Chondrocyte (in vitro differentiated cells): ENCODE data around the gene PPP1CC. TPM values are rescaled to one million over a fixed set of nuclear protein-coding genes. Genes with fewer than 3 reads are reported as not detected.
A peak's percentile ranks its signal among the peaks of the same experiment; 100 is the strongest.

Source experiments
- DNase-seq: peaks from one replicate; pipeline ENCODE4 v3.0.0; 2021; ENCODE audit warnings: mixed read lengths, low spot score
- H3K27ac Mint-ChIP-seq: one replicate; pipeline ENCODE4 v1.8.0; 2021; ENCODE audit warnings: mild to moderate bottlenecking, moderate library complexity, mixed read lengths; ENCODE audit not compliant: unreplicated experiment
- H3K27me3 Mint-ChIP-seq: 2 replicates; pipeline ENCODE4 v1.8.0; 2021; ENCODE audit warnings: low read depth, mixed read lengths
- H3K36me3 Mint-ChIP-seq: 2 replicates; pipeline ENCODE4 v1.8.0; 2021; ENCODE audit warnings: low read depth, mixed read lengths
- H3K4me1 Mint-ChIP-seq: 2 replicates; pipeline ENCODE4 v1.8.0; 2021; ENCODE audit warnings: low read depth, mild to moderate bottlenecking, mixed read lengths
- H3K4me3 Mint-ChIP-seq: one replicate; pipeline ENCODE4 v1.8.0; 2021; ENCODE audit warnings: mild to moderate bottlenecking, moderate library complexity, mixed read lengths; ENCODE audit not compliant: unreplicated experiment
- H3K9me3 Mint-ChIP-seq: 2 replicates; pipeline ENCODE4 v1.8.0; 2021; ENCODE audit warnings: low read depth, mixed read lengths
- total RNA-seq: library from RNA; stranded (reverse); gene quantifications from 3 replicates; pipeline ENCODE4 v1.2.1, GENCODE V29; 2021
- TF ChIP-seq, protein P1 (sequence below): fragments of 200-600 bp; sonication (generic); IDR thresholded peaks from 2 replicates; pipeline ENCODE4 v1.5.0; 2021; ENCODE audit warnings: antibody characterized with exemption, mild to moderate bottlenecking, moderate library complexity

The PPP1CC gene
- total RNA-seq, 1 donor from 2014 or later, result 82.5 TPM

DNA sequence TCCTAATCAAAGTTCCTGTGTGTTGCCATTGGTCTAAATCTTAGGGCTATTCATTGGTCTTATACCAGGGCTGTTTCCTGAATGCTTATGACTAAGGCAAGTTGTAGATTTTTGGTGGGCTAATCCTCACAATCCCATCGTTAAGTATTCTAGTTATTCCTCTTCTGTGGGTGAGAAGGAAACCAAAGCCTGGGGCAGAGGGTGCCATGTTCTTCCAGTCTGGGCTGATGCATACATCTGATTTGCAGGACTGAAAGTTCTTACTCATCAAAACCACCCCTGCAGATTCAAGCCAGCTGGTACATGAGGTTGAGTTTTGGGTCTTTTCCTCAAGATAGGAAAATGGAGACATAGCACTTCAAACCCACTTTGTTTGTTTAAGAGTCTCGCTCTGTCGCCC, 25.7 kb downstream of the PPP1CC start:
- H3K27ac Mint-ChIP-seq, result no peak overlapping the region
- H3K4me3 Mint-ChIP-seq, result no peak overlapping the region
- H3K36me3 Mint-ChIP-seq, result peaks cover 28% of the 10 kb centered on the region

DNA sequence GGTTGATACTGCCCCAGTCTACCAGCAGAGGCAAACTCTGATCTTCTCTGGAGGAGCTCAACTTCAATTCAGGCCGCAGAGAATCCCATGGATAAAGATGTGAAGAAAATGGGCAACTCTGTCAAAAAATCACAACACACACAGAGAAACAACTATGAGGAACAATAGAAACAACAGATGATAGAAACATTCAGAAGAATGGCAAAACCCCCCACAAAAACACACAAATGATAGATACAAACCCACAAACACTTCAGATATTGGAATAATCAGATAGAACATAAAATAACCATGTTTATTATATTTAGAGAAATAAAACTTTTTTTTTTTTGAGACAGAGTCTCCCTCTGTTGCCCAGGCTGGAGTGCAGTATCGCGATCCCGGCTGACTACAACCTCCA, 33.8 kb downstream of the PPP1CC start:
- Mint-ChIP-seq H3K4me1 (no peaks in the 10 kb centered on the region), H3K27me3 (no peaks in the 10 kb centered on the region), H3K27ac (no peak overlapping the region), H3K36me3 (peaks cover 4% of the 10 kb centered on the region), H3K9me3 (no peaks in the 10 kb centered on the region), H3K4me3 (no peak overlapping the region)
- no peak for DNase-seq
- TF ChIP-seq, protein P1, sequence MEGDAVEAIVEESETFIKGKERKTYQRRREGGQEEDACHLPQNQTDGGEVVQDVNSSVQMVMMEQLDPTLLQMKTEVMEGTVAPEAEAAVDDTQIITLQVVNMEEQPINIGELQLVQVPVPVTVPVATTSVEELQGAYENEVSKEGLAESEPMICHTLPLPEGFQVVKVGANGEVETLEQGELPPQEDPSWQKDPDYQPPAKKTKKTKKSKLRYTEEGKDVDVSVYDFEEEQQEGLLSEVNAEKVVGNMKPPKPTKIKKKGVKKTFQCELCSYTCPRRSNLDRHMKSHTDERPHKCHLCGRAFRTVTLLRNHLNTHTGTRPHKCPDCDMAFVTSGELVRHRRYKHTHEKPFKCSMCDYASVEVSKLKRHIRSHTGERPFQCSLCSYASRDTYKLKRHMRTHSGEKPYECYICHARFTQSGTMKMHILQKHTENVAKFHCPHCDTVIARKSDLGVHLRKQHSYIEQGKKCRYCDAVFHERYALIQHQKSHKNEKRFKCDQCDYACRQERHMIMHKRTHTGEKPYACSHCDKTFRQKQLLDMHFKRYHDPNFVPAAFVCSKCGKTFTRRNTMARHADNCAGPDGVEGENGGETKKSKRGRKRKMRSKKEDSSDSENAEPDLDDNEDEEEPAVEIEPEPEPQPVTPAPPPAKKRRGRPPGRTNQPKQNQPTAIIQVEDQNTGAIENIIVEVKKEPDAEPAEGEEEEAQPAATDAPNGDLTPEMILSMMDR, result no peak

More for the DNA sequence above, 25.7 kb downstream of the PPP1CC start:
- H3K27me3 Mint-ChIP-seq, result no peaks in the 10 kb centered on the region
- H3K9me3 Mint-ChIP-seq, result no peaks in the 10 kb centered on the region
- TF ChIP-seq, protein P1, result no peak
- DNase-seq, result no peak
- H3K4me1 Mint-ChIP-seq, result no peaks in the 10 kb centered on the region

DNA sequence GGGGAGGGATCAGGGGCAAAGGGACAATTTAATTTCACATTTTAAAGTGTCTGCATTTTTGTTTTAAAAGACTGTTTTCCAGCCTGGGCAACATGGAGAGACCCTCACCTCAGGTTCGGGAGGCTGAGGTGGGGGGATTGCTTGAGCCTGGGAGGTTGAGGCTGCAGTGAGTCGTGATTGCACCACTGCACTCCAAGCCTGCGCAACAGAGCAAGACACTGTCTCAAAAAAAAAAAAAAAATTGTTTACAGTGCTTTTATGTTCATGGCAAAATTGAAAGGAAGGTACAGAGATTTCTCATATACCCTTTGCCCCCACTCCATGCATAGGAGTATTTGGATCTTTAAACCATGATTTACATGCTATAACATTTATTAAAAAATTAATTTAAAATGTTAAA, 37.4 kb downstream of the PPP1CC start:
- Mint-ChIP-seq H3K9me3 (no peaks in the 10 kb centered on the region), H3K4me3 (no peak overlapping the region), H3K27ac (no peak overlapping the region), H3K36me3 (peaks cover 4% of the 10 kb centered on the region), H3K27me3 (no peaks in the 10 kb centered on the region), H3K4me1 (no peaks in the 10 kb centered on the region)
- DNase-seq, result no peak
- TF ChIP-seq, protein P1, result no peak

DNA sequence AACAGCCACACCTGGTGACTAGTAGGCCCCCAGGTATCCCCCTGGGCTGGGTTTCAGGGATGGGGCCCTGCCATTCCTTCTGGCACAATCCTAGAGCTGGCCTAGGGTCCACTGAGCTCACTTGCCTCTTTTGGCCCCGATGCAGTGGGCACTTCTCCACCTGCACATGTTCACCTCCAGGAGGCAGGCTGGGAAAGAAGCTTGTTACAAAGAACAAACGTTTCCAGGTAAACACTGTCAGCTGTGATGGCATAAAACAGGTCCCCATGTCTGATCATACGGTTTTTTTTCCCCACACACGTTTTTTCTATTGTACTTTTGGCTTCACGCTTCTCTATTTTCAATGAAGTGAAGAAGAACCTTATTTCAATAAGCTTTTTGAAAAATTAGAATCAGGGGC, 37.9 kb downstream of the PPP1CC start:
- DNase-seq, result no peak
- TF ChIP-seq, protein P1, result peak; percentile 36
- Mint-ChIP-seq H3K36me3 (peaks cover 2% of the 10 kb centered on the region), H3K4me1 (no peaks in the 10 kb centered on the region), H3K9me3 (no peaks in the 10 kb centered on the region), H3K4me3 (no peak overlapping the region), H3K27me3 (no peaks in the 10 kb centered on the region), H3K27ac (no peak overlapping the region)

DNA sequence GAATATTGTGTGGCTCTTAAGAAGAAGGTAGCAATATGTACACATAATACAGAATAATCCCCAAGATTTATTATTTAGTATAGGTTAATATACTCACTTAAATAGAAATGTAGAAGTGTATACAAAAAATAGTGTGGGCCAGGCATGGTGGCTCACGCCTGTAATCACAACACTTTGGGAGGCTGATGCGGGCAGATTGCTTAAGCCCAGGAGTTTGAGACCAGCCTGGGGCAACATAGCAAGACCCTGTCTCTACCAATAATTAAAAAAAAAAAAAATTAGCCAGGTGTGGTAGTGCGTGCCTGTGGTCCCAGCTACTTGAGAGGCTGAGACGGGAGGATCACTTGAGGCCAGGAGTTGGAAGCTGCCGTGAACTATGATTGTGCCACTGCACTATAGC, 38.5 kb downstream of the PPP1CC start:
- TF ChIP-seq, protein P1, result no peak
- no peaks in the 10 kb centered on the region for H3K9me3 Mint-ChIP-seq
- H3K27ac Mint-ChIP-seq, result no peak overlapping the region
- no peaks in the 10 kb centered on the region for H3K4me1 Mint-ChIP-seq
- peaks cover 2% of the 10 kb centered on the region for H3K36me3 Mint-ChIP-seq
- no peak overlapping the region for H3K4me3 Mint-ChIP-seq
- no peaks in the 10 kb centered on the region for H3K27me3 Mint-ChIP-seq
- no peak for DNase-seq
